ENCODE results near the gene MYLK.

GRCh38 chr3:123733805-123734526, 150.2 kb downstream of the MYLK start:
- TF ChIP-seq CTCF (IDR thresholded peaks at IDR 0.05) (no peak), POLR2A (IDR thresholded peaks at IDR 0.05) (no peak)
